Activated CD4-positive, CD25-positive, alpha-beta regulatory T cell treated with anti-CD3 and anti-CD28 coated beads, Interleukin-2, amount 50 U/mL, for 72 hours (primary cell): ENCODE results near the gene PRKAR2B.
A peak's percentile ranks its signal among the peaks of the same experiment; 100 is the strongest.

Experiments used
- DNase-seq: peaks from one replicate; pipeline ENCODE4 v3.0.0; 2021

PRKAR2B gene

DNA sequence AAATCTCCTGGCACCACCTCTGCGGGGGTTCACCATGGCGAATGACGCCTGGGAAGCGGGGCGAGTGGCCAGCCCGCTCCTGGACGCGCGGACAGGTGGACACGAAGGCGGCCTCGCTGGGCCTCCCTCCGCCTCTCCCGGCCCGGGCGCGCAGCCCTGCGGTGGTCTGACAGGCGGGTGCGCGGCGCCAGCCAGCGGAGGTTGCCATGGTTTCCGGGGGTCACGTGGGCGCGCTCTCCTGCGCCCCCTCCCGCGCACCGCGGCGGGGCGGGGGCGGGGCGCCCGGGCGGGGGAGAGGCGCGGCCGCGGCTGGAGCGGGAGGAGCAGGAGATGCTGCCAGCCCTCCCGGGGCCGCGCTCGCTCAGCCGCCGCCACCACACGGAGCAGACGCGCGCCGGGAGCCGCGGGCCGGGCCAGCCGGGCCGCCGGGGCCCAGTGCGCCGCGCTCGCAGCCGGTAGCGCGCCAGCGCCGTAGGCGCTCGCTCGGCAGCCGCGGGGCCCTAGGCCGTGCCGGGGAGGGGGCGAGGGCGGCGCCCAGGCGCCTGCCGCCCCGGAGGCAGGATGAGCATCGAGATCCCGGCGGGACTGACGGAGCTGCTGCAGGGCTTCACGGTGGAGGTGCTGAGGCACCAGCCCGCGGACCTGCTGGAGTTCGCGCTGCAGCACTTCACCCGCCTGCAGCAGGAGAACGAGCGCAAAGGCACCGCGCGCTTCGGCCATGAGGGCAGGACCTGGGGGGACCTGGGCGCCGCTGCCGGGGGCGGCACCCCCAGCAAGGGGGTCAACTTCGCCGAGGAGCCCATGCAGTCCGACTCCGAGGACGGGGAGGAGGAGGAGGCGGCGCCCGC lies at the start of gene PRKAR2B:
Gene PRKAR2B (plus strand): TSS at position 359 of the 848 bp plus-strand sequence. CDS start 203 bp downstream, at position 562.
- DNase-seq, result peak; percentile 65

- no peak for DNase-seq
These were observed 49.7 kb upstream of the PRKAR2B start for GRCh38 chr7:106994833-106995232.

GRCh38 chr7:106997487-106998271 lies 46.8 kb upstream of the PRKAR2B start:
- no peak for DNase-seq

DNA sequence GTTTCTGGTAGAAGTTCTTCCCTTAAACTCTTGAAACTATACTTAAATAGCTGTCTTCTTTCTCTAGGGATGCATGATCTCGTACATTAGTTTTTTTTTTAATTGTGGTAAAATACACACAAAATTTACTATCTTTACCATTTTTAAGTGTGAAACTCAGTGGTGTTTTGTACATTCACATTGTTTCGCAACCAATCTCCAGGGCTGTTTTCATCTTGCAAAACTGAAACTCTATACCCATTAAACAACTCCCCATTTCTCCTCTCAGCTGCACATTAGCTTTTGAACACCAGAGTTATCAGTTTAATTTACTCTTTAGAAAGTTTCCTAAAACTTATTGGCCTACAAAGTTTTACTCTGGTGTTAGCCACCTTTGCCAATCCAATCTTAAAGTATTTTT lies 45.5 kb upstream of the PRKAR2B start:
- no peak for DNase-seq

- DNase-seq, result no peak
These were observed 43.0 kb upstream of the PRKAR2B start for GRCh38 chr7:107001490-107001889.

- no peak for DNase-seq
These were observed 42.4 kb upstream of the PRKAR2B start for GRCh38 chr7:107002126-107002525.

GRCh38 chr7:107002529-107002998 lies 41.9 kb upstream of the PRKAR2B start:
- no peak for DNase-seq

- no peak for DNase-seq
These were observed 37.3 kb upstream of the PRKAR2B start for GRCh38 chr7:107007007-107007891.

DNA sequence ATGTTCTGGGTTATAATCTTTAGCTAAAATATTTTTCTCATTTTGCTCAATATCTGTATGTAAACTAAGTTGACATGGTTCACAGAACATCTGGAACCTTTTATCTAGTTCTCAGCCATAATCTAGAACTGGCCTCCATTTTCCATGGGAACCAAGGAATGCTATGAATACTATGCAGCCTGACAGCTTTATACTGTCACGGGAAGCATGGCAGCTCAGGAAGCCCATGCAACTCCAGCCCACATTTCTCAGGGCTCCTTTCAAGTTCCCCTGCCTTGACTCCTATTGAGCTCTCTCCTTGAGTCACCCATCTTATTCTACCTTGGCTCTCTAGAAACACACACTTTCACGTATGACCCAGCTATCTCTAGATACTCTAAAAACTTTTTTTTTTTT lies 36.6 kb upstream of the PRKAR2B start:
- DNase-seq, result no peak

- DNase-seq, result no peak
These were observed 34.7 kb upstream of the PRKAR2B start for GRCh38 chr7:107009846-107010203.

DNA sequence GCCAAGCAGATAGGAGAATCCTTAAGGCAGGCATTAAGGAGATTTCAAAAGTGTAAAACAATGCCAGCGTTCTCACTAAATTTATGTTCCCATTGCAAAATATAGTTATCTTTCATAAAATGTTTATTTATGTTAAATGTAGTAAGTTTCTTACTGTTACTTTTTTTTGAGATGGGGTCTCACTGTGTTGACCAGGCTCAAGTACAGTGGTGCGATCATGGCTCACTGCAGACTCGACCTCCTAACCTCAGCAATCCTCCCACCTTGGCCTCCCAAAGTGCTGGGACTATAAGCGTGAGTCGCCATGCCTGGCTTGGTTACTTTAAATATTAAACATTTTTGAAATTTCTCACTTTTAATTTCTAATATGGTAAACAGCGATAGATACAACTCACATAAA lies 31.8 kb upstream of the PRKAR2B start:
- no peak for DNase-seq

- no peak for DNase-seq
These were observed 30.0 kb upstream of the PRKAR2B start for GRCh38 chr7:107014387-107015023.

DNA sequence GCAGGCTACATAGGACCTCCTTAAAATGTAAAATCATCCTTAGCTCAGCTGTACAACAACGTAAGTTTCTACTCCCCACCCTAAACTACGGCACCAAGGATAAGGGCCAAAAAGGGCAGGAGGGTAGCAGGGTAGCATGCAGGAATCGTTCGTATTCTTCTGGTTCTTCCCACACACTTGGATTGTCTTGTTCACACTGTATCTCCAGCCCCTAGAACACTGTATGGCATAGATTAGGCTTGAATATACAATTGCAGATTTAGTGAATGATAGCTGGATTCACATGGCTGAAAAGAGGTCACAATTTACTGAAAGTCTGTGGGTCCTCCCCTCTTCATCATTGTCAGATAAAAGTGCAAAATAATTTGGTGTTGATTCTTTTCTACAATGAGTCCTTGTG lies 28.2 kb upstream of the PRKAR2B start:
- no peak for DNase-seq

GRCh38 chr7:107017965-107018719 lies 26.4 kb upstream of the PRKAR2B start:
- no peak for DNase-seq

- DNase-seq, result no peak
These were observed 24.1 kb upstream of the PRKAR2B start for GRCh38 chr7:107020400-107020799.

DNA sequence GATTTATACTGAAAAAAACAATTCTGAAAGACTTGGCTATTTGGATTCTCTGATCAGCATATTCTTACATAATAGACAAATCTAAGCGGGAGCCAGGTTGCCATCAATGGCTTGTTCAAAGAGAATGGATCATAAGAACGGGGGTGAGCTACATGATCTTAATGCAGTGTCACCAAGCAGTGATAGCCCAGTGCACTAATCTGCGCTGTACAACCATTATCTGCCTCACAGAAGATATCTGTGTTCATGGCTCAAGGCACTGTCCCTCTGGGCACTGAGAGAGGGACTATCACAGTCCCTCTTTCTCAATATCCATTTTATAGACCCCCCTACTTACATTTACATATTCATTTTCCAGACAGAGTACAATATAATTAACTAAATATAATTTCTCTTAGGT lies 22.9 kb upstream of the PRKAR2B start:
- DNase-seq, result no peak

- no peak for DNase-seq
These were observed 20.9 kb upstream of the PRKAR2B start for GRCh38 chr7:107023522-107024151.

GRCh38 chr7:107024906-107025305 lies 19.6 kb upstream of the PRKAR2B start:
- no peak for DNase-seq

DNA sequence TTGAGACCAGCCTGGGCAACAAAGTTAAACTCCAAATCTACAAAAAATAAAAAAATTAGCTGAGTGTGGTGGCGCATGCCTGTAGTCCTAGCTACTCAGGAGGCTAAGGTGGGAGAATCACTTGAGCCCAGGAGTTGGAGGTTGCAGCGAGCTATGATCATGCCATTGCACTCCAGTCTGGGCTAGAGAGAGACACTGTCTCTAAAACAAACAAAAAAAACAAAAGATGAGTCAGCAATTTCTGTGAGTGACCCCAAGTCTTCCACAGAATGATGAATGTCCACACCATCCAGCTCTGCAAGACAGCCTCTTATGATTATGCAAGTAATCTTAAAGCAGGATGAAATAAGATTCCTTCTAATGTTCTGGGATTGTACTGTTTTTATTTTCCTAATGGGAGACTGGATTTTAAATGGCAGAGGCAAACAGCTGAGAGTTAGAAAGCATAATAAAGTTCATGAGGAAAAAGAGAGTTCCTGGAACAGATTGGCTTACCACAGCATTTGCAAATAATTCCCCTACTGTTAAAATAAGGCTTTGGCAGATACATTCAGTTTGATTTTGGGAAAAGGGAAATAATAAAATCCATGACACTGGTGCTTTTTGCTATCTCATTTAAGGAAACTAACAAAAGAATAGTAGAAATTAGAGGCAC lies 18.9 kb upstream of the PRKAR2B start:
- no peak for DNase-seq

DNA sequence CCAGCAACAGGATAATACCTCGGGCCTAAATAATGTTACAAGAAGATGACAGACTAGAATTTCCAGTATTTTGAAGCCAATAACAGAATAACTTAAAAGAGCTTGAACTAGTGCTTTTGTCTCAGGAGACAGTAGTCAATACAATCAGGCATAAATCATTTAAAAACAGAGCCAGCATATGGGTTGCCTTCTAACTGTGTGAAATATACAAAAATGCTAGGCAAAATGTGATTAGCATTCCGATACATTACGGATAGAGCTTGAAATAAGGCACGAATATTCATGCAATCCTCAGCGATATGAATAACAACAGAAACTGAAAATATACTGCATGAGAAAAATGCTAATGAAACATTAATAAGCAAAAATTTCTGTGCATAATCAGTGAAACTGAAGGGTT lies 18.3 kb upstream of the PRKAR2B start:
- no peak for DNase-seq

GRCh38 chr7:107027208-107027607 lies 17.3 kb upstream of the PRKAR2B start:
- no peak for DNase-seq
